OCI-LY7 (cell line): ENCODE measurements around the gene APBA1.

Experiments used
- CTCF ChIP-seq: fragments of 200-600 bp; sonication (generic); conservative IDR thresholded peaks from 2 replicates; pipeline ENCODE4 v1.5.1; 2014; ENCODE audit warnings: mild to moderate bottlenecking, antibody characterized with exemption, low read length, moderate library complexity, mixed read lengths
- EZH2phosphoT487 ChIP-seq: fragments of 200-600 bp; sonication (generic); IDR thresholded peaks from 2 replicates; pipeline ENCODE4 v1.6.1; 2018; ENCODE audit warnings: low read depth, borderline replicate concordance, mild to moderate bottlenecking, mixed run types, antibody characterized with exemption, low read length, moderate library complexity, mixed read lengths

GRCh38 chr9:69442486-69442885 lies 229.7 kb downstream of the APBA1 start:
- TF ChIP-seq EZH2phosphoT487: no peak
- no peak for TF ChIP-seq CTCF
